NOMO-1 treated with DMSO at 0.1 percent for 48 hours (cell line): ENCODE measurements around the gene LYPD6.
"Not testable (repeated sequence)": the region's sequence is repeated elsewhere in the genome, so short reads cannot be mapped to it uniquely, and the experiment has no call there.

ENCODE experiments used
- DNase-seq: peaks from one replicate; lab custom pipeline; 2025; ENCODE audit not compliant: unreplicated experiment; lab: John Stamatoyannopoulos, UW

The LYPD6 gene

DNA sequence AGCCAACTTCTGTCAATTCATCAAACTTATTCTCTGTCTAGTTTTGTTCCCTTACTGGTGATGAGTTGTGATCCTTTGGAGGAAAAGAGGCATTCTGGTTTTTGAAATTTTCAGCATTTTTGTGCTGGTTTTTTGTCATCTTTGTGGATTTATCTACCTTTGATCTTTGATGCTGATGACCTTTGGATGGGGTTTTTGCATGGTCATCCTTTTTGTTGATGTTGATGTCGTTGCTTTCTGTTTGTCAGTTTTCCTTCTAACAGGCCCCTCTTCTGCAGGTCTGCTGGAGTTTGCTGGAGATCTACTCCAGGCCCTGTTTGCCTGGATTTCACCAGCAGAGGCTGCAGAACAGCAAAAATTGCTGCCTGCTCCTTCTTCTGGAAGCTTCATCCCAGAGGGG lies 168.8 kb downstream of the LYPD6 start:
- DNase-seq = not testable (repeated sequence)

DNA sequence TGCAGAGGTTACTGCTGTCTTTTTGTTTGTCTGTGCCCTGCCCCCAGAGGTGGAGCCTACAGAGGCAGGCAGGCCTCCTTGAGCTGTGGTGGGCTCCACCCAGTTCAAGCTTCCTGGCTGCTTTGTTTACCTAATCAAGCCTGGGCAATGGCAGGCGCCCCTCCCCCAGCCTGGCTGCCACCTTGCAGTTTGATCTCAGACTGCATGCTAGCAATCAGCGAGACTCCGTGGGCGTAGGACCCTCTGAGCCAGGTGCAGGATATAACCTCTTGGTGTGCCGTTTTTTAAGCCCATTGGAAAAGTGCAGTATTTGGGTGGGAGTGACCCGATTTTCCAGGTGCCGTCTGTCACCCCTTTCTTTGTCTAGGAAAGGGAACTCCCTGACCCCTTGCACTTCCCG lies 176.4 kb downstream of the LYPD6 start:
- not testable (repeated sequence) for DNase-seq

DNA sequence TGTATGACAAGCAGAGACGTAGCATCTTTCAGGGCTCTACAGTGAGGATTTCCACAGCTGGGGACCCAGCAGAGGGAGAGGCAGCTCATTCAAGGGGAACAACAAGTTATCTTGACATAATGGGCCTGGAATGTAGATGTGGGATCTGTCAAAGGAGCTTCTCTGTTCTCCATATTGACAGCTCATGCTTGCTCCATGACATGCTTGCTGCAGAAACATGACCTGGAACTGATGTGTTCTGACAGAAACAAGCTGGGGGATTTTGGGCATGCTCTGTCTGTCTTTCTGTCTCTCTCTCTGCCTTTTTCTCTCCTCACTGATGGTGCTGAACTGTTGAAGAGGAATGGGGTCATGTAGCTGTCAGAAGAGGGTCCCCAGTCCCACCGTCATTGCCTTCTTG lies 177.6 kb downstream of the LYPD6 start:
- no peak for DNase-seq

DNA sequence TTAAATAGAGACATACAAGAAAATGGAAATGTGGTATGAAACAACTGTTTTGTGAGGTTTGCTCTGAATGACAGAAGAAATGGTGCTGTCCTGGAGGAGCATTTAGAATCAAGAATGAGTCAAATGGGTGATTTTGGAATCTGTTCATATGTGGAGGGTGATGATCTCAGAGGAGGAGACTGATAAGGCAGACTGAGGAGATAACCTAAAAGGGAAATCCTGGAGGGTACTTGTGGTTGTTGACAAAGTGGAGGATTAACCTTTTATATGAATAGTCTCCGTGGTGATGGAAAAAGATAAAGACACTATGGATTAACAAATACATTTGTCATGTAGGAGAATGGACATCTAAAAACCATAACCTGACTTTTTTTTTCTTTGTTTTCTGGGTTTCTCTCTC lies 183.1 kb downstream of the LYPD6 start:
- DNase-seq = no peak
